ENCODE data around the gene LRRC75A.

LRRC75A gene

GRCh38 chr17:16419074-16419928 lies 72.7 kb downstream of the LRRC75A start:
- TF ChIP-seq CTCF (IDR thresholded peaks at IDR 0.05; ENCODE audit: extremely low read depth, missing control alignments), result no peak
- DNase-seq (ENCODE audit: low spot score), result peak; percentile 59

GRCh38 chr17:16418685-16419068 lies 73.3 kb downstream of the LRRC75A start:
- no peak for DNase-seq (ENCODE audit: low spot score)
- TF ChIP-seq CTCF (IDR thresholded peaks at IDR 0.05; ENCODE audit: extremely low read depth, missing control alignments), result no peak

GRCh38 chr17:16417896-16418684 lies 73.9 kb downstream of the LRRC75A start:
- no peak for TF ChIP-seq CTCF (IDR thresholded peaks at IDR 0.05; ENCODE audit: extremely low read depth, missing control alignments)
- no peak for DNase-seq (ENCODE audit: low spot score)

GRCh38 chr17:16417399-16417798 lies 74.6 kb downstream of the LRRC75A start:
- no peak for DNase-seq (ENCODE audit: low spot score)
- no peak for TF ChIP-seq CTCF (IDR thresholded peaks at IDR 0.05; ENCODE audit: extremely low read depth, missing control alignments)

GRCh38 chr17:16415031-16415924 lies 76.7 kb downstream of the LRRC75A start, which contains the start of gene TRPV2:
TSS of gene TRPV2 (plus strand) at chr17:16415571. CDS start at chr17:16417669, 2,098 bp downstream.
- DNase-seq (ENCODE audit: low spot score), result peak; percentile 70
- peak; percentile 83 for TF ChIP-seq CTCF (IDR thresholded peaks at IDR 0.05; ENCODE audit: extremely low read depth, missing control alignments)

GRCh38 chr17:16407911-16408588 lies 83.9 kb downstream of the LRRC75A start:
- DNase-seq (ENCODE audit: low spot score), result peak; percentile 83
- no peak for TF ChIP-seq CTCF (IDR thresholded peaks at IDR 0.05; ENCODE audit: extremely low read depth, missing control alignments)

Data from GM20000 (cell line).